ENCODE results near the gene CELF2.

Gene CELF2

GRCh38 chr10:11063856-11064255 lies 46.2 kb downstream of the CELF2 start:
- DNase-seq = no peak

GRCh38 chr10:11064832-11065231 lies 47.2 kb downstream of the CELF2 start:
- DNase-seq = no peak

GRCh38 chr10:11065567-11065966 lies 47.9 kb downstream of the CELF2 start:
- no peak for DNase-seq

GRCh38 chr10:11066520-11066919 lies 48.8 kb downstream of the CELF2 start:
- DNase-seq = no peak

GRCh38 chr10:11068861-11069633 lies 51.4 kb downstream of the CELF2 start:
- DNase-seq = no peak

GRCh38 chr10:11073410-11073809 lies 55.7 kb downstream of the CELF2 start:
- no peak for DNase-seq

GRCh38 chr10:11074536-11075267 lies 57.0 kb downstream of the CELF2 start:
- DNase-seq = no peak

- no peak for DNase-seq
These were observed 58.5 kb downstream of the CELF2 start for GRCh38 chr10:11076221-11076620.

GRCh38 chr10:11080564-11080984 lies 62.9 kb downstream of the CELF2 start:
- DNase-seq = no peak

- DNase-seq = no peak
These were observed 63.7 kb downstream of the CELF2 start for GRCh38 chr10:11081408-11081807.

- DNase-seq = no peak
These were observed 64.9 kb downstream of the CELF2 start for GRCh38 chr10:11082526-11082925.

- DNase-seq = no peak
These were observed 65.4 kb downstream of the CELF2 start for GRCh38 chr10:11083051-11083450.

- DNase-seq = no peak
These were observed 67.9 kb downstream of the CELF2 start for GRCh38 chr10:11085545-11085944.

GRCh38 chr10:11086177-11086840 lies 68.6 kb downstream of the CELF2 start:
- DNase-seq = no peak

GRCh38 chr10:11087372-11087771 lies 69.7 kb downstream of the CELF2 start:
- DNase-seq = no peak

- DNase-seq = no peak
These were observed 71.0 kb downstream of the CELF2 start for GRCh38 chr10:11088709-11089108.

- no peak for DNase-seq
These were observed 71.6 kb downstream of the CELF2 start for GRCh38 chr10:11089272-11089671.

- DNase-seq = no peak
These were observed 73.9 kb downstream of the CELF2 start for GRCh38 chr10:11091517-11092102.

- DNase-seq = no peak
These were observed 76.4 kb downstream of the CELF2 start for GRCh38 chr10:11093771-11094736.

- DNase-seq = no peak
These were observed 77.7 kb downstream of the CELF2 start for GRCh38 chr10:11095374-11095801.

GRCh38 chr10:11096422-11096821 lies 78.8 kb downstream of the CELF2 start:
- no peak for DNase-seq

- DNase-seq = no peak
These were observed 80.0 kb downstream of the CELF2 start for GRCh38 chr10:11097686-11098085.

Measured in KG1 (cell line).